Measurements from ENCODE around the gene PRKG1. TPM values are rescaled to one million over a fixed set of nuclear protein-coding genes. Genes with fewer than 3 reads are reported as not detected.
A peak's percentile ranks its signal among the peaks of the same experiment; 100 is the strongest.

The PRKG1 gene
- total RNA-seq, 1 experiment from 2014 or later = 16.5 TPM

DNA sequence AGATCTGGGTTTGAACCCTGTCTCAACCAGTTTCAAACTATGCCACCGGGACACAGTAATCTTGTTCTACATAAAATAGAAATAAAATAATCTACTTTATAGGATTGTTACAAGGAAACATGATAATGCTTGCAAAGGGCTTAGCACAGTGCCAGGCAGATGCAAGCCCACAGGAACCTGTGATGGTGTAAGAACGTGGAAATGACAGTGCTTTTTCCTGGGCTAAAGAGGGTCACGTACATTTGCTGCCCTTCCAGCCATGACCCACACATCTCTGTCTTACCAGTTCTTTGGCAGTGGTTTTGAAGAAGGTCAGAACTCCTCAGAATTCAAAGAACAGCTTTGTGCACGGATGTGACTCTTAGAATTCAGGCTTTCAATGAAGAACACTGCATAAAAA lies 342.2 kb downstream of the PRKG1 start:
- ChIA-PET CTCF (no interaction called here), POLR2A (interaction anchor here (0.7 kb wide), 1 partner anchor 1088 kb away, joined by 4 read pairs; no protein-coding TSS in a partner anchor)
- TF ChIP-seq, protein P1, sequence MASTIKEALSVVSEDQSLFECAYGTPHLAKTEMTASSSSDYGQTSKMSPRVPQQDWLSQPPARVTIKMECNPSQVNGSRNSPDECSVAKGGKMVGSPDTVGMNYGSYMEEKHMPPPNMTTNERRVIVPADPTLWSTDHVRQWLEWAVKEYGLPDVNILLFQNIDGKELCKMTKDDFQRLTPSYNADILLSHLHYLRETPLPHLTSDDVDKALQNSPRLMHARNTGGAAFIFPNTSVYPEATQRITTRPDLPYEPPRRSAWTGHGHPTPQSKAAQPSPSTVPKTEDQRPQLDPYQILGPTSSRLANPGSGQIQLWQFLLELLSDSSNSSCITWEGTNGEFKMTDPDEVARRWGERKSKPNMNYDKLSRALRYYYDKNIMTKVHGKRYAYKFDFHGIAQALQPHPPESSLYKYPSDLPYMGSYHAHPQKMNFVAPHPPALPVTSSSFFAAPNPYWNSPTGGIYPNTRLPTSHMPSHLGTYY (CRISPR knock-in tag; IDR thresholded peaks at IDR 0.05) = no peak
- no peak for TF ChIP-seq TCF7 (CRISPR knock-in tag; IDR thresholded peaks at IDR 0.05; ENCODE audit: low read depth)
- TF ChIP-seq ZNF396 (CRISPR knock-in tag; IDR thresholded peaks at IDR 0.05; ENCODE audit: borderline replicate concordance) = no peak
- Mint-ChIP-seq H3K9me3 (0 out of 2 replicates have a peak, but pooled peaks cover 5% of the 10 kb centered on the region), H3K4me3 (no peak overlapping the region), H3K27me3 (ENCODE audit: low read depth) (no peaks in the 10 kb centered on the region), H3K27ac (peak overlapping the region; percentile 16; the same call in 1 of the 2 replicates), H3K4me1 (no peaks in the 10 kb centered on the region), H3K36me3 (no peaks in the 10 kb centered on the region)
- ATAC-seq (no peak), DNase-seq (ENCODE audit: low spot score) (no peak)

GRCh38 chr10:51419196-51420093 lies 345.2 kb downstream of the PRKG1 start:
- TF ChIP-seq, protein P2, sequence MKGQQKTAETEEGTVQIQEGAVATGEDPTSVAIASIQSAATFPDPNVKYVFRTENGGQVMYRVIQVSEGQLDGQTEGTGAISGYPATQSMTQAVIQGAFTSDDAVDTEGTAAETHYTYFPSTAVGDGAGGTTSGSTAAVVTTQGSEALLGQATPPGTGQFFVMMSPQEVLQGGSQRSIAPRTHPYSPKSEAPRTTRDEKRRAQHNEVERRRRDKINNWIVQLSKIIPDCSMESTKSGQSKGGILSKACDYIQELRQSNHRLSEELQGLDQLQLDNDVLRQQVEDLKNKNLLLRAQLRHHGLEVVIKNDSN (CRISPR knock-in tag; IDR thresholded peaks at IDR 0.05) = no peak
- TF ChIP-seq IRF2 (CRISPR knock-in tag; IDR thresholded peaks at IDR 0.05; ENCODE audit: borderline replicate concordance, low read depth) (no peak), ZNF281 (CRISPR knock-in tag; IDR thresholded peaks at IDR 0.05) (no peak), ZNF317 (CRISPR knock-in tag; IDR thresholded peaks at IDR 0.05; ENCODE audit: borderline replicate concordance, low read depth) (no peak), ESRRA (CRISPR knock-in tag; IDR thresholded peaks at IDR 0.05; ENCODE audit: borderline replicate concordance) (no peak), CREB1 (CRISPR knock-in tag; IDR thresholded peaks at IDR 0.05) (no peak), ATF1 (CRISPR knock-in tag; IDR thresholded peaks at IDR 0.05) (no peak), NR3C1 (CRISPR knock-in tag; conservative IDR thresholded peaks at IDR 0.05; ENCODE audit: low read depth) (no peak), JUN (CRISPR knock-in tag; IDR thresholded peaks at IDR 0.05) (no peak)
- TF ChIP-seq, protein P1 (CRISPR knock-in tag; IDR thresholded peaks at IDR 0.05) = no peak
- TF ChIP-seq, protein P3, sequence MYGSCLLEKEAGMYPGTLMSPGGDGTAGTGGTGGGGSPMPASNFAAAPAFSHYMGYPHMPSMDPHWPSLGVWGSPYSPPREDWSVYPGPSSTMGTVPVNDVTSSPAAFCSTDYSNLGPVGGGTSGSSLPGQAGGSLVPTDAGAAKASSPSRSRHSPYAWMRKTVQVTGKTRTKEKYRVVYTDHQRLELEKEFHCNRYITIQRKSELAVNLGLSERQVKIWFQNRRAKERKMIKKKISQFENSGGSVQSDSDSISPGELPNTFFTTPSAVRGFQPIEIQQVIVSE (CRISPR knock-in tag; IDR thresholded peaks at IDR 0.05; ENCODE audit: borderline replicate concordance) = no peak

More at GRCh38 chr10:51419196-51420093, 345.2 kb downstream of the PRKG1 start:
- H3K27me3 Mint-ChIP-seq (ENCODE audit: low read depth) = no peaks in the 10 kb centered on the region
- DNase-seq (ENCODE audit: low spot score) = no peak
- POLR2A ChIA-PET = no interaction called here
- H3K4me3 Mint-ChIP-seq = no peak overlapping the region
- ATAC-seq = no peak
- H3K27ac Mint-ChIP-seq = no peak overlapping the region
- peaks cover 8% of the 10 kb centered on the region for H3K4me1 Mint-ChIP-seq
- CTCF ChIA-PET = no interaction called here
- H3K9me3 Mint-ChIP-seq = 0 out of 2 replicates have a peak, but pooled peaks cover 5% of the 10 kb centered on the region
- no peaks in the 10 kb centered on the region for H3K36me3 Mint-ChIP-seq

Measured in WTC11 (cell line).